B cell (primary cell): Measurements from ENCODE around the gene RAB11FIP2. TPM values are rescaled to one million over a fixed set of nuclear protein-coding genes. Genes with fewer than 3 reads are reported as not detected.

Experiments
- ATAC-seq: fragments of 200-7000 bp; cut with Tn5 transposase; one replicate; pipeline ENCODE4 v1.10.0; 2021; ENCODE audit warnings: low read depth, mild to moderate bottlenecking, moderate number of reproducible peaks, moderate library complexity
- CTCF ChIA-PET: fragments of 350-600 bp; sonication (Branson Sonifier 250); formaldehyde crosslinking; loops from one replicate; lab custom pipeline; 2021; ENCODE audit warnings: antibody characterized with exemption, inconsistent platforms; lab: Charles Lee
- POLR2A ChIA-PET: fragments of 350-600 bp; sonication (Branson Sonifier 250); formaldehyde crosslinking; loops from one replicate; lab custom pipeline; 2021; ENCODE audit warnings: antibody characterized with exemption; lab: Charles Lee
- DNase-seq: peaks from one replicate; pipeline ENCODE4 v3.0.0; 2013
- H2AFZ ChIP-seq: 2 replicates; pipeline ENCODE4 v1.6.1; 2012; ENCODE audit warnings: mild to moderate bottlenecking, low read depth, low read length; ENCODE audit not compliant: insufficient read depth, poor library complexity, severe bottlenecking
- H3K27ac ChIP-seq, 2 donors: 1 replicate in 1 of 2; 2 replicates in 1 of 2; pipeline ENCODE4 v1.5.1; 2012 to 2013; ENCODE audit warnings: low read length in 2 of 2, mild to moderate bottlenecking in 2 of 2, moderate library complexity in 1 of 2
- H3K27me3 ChIP-seq, 4 experiments: fragments of 200-600 bp in 1 of 4; sonication (generic) in 1 of 4; replicated peaks in 1 of 4; 1 replicate in 2 of 4; 2 replicates in 2 of 4; pipeline versions ENCODE4 v1.6.1 to v1.7.0; 2013 to 2016; ENCODE audit warnings: low read length in 3 of 4, mild to moderate bottlenecking in 2 of 4, mixed read lengths in 1 of 4, moderate library complexity in 1 of 4; ENCODE audit not compliant: insufficient read depth in 4 of 4, control insufficient read depth in 3 of 4; ENCODE audit errors: control extremely low read depth in 1 of 4
- H3K36me3 ChIP-seq, 2 experiments: replicated peaks in 1 of 2; 1 replicate in 1 of 2; 2 replicates in 1 of 2; pipeline versions ENCODE4 v1.6.1 to v1.7.1; 2013; ENCODE audit warnings: low read length in 1 of 2; ENCODE audit not compliant: insufficient read depth in 2 of 2, control insufficient read depth in 1 of 2; ENCODE audit errors: control extremely low read depth in 1 of 2, extremely low read depth in 1 of 2
- H3K4me1 ChIP-seq, 2 donors: fragments of 200-600 bp in 1 of 2; sonication (generic) in 1 of 2; 1 replicate in 1 of 2; 2 replicates in 1 of 2; pipeline versions ENCODE4 v1.5.1 to v1.6.1; 2013 to 2017; ENCODE audit warnings: low read length in 2 of 2; ENCODE audit not compliant: control insufficient read depth in 2 of 2, insufficient read depth in 2 of 2
- H3K4me2 ChIP-seq: replicated peaks from 2 replicates; pipeline ENCODE3; 2012; ENCODE audit warnings: mild to moderate bottlenecking, low read depth, low read length; ENCODE audit not compliant: poor library complexity, severe bottlenecking
- H3K4me3 ChIP-seq, 5 experiments: fragments of 200-600 bp in 1 of 5; sonication (generic) in 1 of 5; 1 replicate in 3 of 5; 2 replicates in 2 of 5; pipeline versions ENCODE4 v1.5.1 to v1.7.0; 2011 to 2016; ENCODE audit warnings: low read length in 4 of 5, mild to moderate bottlenecking in 4 of 5, low read depth in 2 of 5, control low read depth in 1 of 5, moderate library complexity in 1 of 5; ENCODE audit not compliant: insufficient read depth in 1 of 5; ENCODE audit errors: control extremely low read depth in 1 of 5, extremely low read depth in 1 of 5
- H3K79me2 ChIP-seq: fragments of 200-600 bp; sonication (generic); one replicate; pipeline ENCODE4 v1.6.0; 2016; ENCODE audit warnings: low read length; ENCODE audit not compliant: control insufficient read depth, insufficient read depth
- H3K9ac ChIP-seq: fragments of 200-600 bp; sonication (generic); 2 replicates; pipeline ENCODE4 v1.6.1; 2017; ENCODE audit warnings: mild to moderate bottlenecking, low read length, moderate library complexity
- H3K9me3 ChIP-seq, 3 donors: one replicate each; pipeline versions ENCODE4 v1.6.1 to v1.7.1; 2013; ENCODE audit warnings: low read length in 2 of 3; ENCODE audit not compliant: control insufficient read depth in 2 of 3, insufficient read depth in 1 of 3; ENCODE audit errors: control extremely low read depth in 1 of 3
- H4K20me1 ChIP-seq: 2 replicates; pipeline ENCODE4 v1.6.0; 2012; ENCODE audit warnings: mild to moderate bottlenecking, low read length; ENCODE audit not compliant: insufficient read depth, control insufficient read depth, poor library complexity, severe bottlenecking
- H3K27ac Mint-ChIP-seq: one replicate; pipeline ENCODE4 v1.8.0; 2021; ENCODE audit warnings: mixed read lengths
- H3K27me3 Mint-ChIP-seq: one replicate; pipeline ENCODE4 v1.8.0; 2021; ENCODE audit warnings: mixed read lengths
- H3K4me1 Mint-ChIP-seq: one replicate; pipeline ENCODE4 v1.8.0; 2021; ENCODE audit warnings: mixed read lengths
- H3K4me3 Mint-ChIP-seq: one replicate; pipeline ENCODE4 v1.8.0; 2021; ENCODE audit warnings: mixed read lengths
- H3K9me3 Mint-ChIP-seq: one replicate; pipeline ENCODE4 v1.8.0; 2022; ENCODE audit warnings: mixed read lengths; ENCODE audit not compliant: insufficient read depth
- EZH2 ChIP-seq: IDR thresholded peaks from 2 replicates; pipeline ENCODE4 v1.6.1; 2012; ENCODE audit warnings: borderline replicate concordance, low read depth, mild to moderate bottlenecking, moderate library complexity, low read length; ENCODE audit not compliant: insufficient read depth, poor library complexity, severe bottlenecking
- WGBS: methylation state at CpG from one replicate; pipeline ENCODE4 v1.1.5; 2013; ENCODE audit warnings: missing lambda C conversion rate; ENCODE audit not compliant: insufficient coverage; 5-methylcytosine and 5-hydroxymethylcytosine counted together
- intact Hi-C: fragments of 100-400 bp; cut with micrococcal nuclease; formaldehyde crosslinking; loops from one replicate; pipeline ENCODE4 v1.10.0; 2022
- polyA plus RNA-seq: library from polyadenylated mRNA; depleted of rRNA; stranded (reverse); fragments of >200 nt; gene quantifications from 2 replicates; pipeline ENCODE4 v1.2.3, GENCODE V29; 2012
- total RNA-seq, 2 donors: library from RNA; stranded (reverse); fragments of 120-200 nt in 1 of 2; gene quantifications; 1 replicate in 1 of 2; 2 replicates in 1 of 2; pipeline versions ENCODE4 v1.2.3 to v1.2.4, GENCODE V29; 2013 to 2022
- TF ChIP-seq, protein P1 (sequence below): fragments of 200-600 bp; IDR thresholded peaks from one replicate; pipeline ENCODE4 v1.8.0; 2022; ENCODE audit warnings: antibody characterized with exemption, mild to moderate bottlenecking

RAB11FIP2 gene
- total and polyA plus RNA-seq, 2 donors (not counting 1 experiment from before 2014, with no cell fraction given) = 5.6 to 33.6 TPM

DNA sequence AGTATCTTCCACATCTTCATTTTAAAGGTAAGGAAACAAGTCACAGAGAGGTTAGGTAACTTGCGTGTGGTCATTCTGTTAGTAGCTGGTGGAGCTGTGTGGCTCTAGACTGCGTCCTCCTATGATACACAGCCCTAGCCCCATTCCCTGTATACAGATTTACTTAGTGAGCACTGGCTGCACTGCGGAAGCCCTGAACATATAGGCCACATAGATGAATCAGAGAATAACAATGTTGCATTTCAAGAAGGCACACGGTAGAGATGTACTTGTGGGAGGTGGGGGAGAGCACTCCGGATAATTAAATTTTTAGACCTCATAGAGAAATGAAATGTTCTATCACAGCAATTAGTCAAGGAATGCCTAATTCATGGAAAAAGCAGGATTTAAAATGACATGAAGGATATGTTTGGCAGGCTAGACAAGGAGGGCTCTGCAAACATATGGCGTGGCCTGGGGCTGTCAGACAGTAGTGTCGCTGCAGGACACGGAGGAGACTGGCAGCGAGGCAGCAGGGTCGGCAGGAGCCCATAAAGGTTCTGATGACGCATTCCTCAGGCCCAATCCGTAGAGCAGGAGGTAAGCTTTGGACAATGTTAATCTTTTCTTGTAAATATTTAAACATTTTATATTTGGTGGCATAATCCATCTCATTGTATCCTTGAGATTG lies 29.5 kb downstream of the RAB11FIP2 start:
- Mint-ChIP-seq H3K9me3 (no peaks in the 10 kb centered on the region), H3K27ac (no peak overlapping the region), H3K4me1 (peaks cover 2% of the 10 kb centered on the region), H3K27me3 (no peaks in the 10 kb centered on the region), H3K4me3 (no peak overlapping the region)
- no peak for ATAC-seq
- POLR2A ChIA-PET = no interaction called here
- no peak for DNase-seq
- no peaks in the 10 kb centered on the region for H3K79me2 ChIP-seq
- 99% methylated on average over 7 of the region's 12 CpGs for WGBS
- no peak overlapping the region for H3K27ac ChIP-seq
- H3K9ac ChIP-seq = no peak overlapping the region
- H3K4me1 ChIP-seq = no peaks in the 10 kb centered on the region
- H2AFZ ChIP-seq = no peak overlapping the region
- CTCF ChIA-PET = no interaction called here
- no peak for TF ChIP-seq EZH2
- TF ChIP-seq, protein P1, sequence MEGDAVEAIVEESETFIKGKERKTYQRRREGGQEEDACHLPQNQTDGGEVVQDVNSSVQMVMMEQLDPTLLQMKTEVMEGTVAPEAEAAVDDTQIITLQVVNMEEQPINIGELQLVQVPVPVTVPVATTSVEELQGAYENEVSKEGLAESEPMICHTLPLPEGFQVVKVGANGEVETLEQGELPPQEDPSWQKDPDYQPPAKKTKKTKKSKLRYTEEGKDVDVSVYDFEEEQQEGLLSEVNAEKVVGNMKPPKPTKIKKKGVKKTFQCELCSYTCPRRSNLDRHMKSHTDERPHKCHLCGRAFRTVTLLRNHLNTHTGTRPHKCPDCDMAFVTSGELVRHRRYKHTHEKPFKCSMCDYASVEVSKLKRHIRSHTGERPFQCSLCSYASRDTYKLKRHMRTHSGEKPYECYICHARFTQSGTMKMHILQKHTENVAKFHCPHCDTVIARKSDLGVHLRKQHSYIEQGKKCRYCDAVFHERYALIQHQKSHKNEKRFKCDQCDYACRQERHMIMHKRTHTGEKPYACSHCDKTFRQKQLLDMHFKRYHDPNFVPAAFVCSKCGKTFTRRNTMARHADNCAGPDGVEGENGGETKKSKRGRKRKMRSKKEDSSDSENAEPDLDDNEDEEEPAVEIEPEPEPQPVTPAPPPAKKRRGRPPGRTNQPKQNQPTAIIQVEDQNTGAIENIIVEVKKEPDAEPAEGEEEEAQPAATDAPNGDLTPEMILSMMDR = no peak
- H3K4me2 ChIP-seq = no peak overlapping the region
- H3K36me3 ChIP-seq = peaks cover 2 to 13% of the 10 kb centered on the region in 2 experiments
- H3K27me3 ChIP-seq = no peaks in the 10 kb centered on the region
- H3K4me3 ChIP-seq = no peak overlapping the region
- H3K9me3 ChIP-seq = no peaks in the 10 kb centered on the region
- no peaks in the 10 kb centered on the region for H4K20me1 ChIP-seq
- intact Hi-C loops = no loop called here

DNA sequence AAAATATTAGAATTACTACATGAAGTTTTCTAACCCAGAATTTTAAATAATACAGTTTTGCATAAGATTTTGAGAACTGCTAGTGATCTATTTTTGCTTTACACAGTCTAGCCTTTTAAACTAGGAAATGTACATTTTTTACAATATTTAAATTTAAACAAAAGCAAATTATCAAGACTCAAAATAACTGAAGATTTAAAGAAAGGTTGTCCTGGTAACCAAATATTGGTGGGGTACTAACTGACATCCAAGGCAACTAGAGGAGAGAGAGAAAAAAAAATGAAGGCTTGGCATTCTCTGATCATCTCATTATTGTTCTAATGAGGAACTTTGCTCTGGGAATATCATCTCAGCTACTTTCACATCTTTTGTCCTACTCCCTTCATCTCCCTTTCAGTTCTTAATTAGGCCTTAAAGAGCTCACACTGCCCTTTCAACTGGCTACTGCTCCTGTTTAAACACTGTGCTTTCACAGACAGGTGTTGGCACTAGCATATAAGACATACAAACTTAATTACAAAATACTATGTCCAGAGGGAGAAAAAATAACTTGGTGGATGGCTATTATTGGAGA lies 33.7 kb downstream of the RAB11FIP2 start:
- Histone ChIP-seq H4K20me1 (no peaks in the 10 kb centered on the region), H3K9me3 (no peaks in the 10 kb centered on the region), H2AFZ (no peak overlapping the region), H3K4me3 (no peak overlapping the region), H3K79me2 (no peaks in the 10 kb centered on the region), H3K4me1 (no peaks in the 10 kb centered on the region), H3K27me3 (no peaks in the 10 kb centered on the region), H3K4me2 (no peak overlapping the region), H3K9ac (no peak overlapping the region), H3K36me3 (peaks cover 2 to 17% of the 10 kb centered on the region in 2 experiments), H3K27ac (no peak overlapping the region)
- TF ChIP-seq, protein P1 = no peak
- no peak for TF ChIP-seq EZH2
- ATAC-seq = no peak
- CTCF ChIA-PET = no interaction called here
- H3K4me1 Mint-ChIP-seq = peaks cover 2% of the 10 kb centered on the region
- H3K9me3 Mint-ChIP-seq = no peaks in the 10 kb centered on the region
- intact Hi-C loops = no loop called here
- no peak overlapping the region for H3K4me3 Mint-ChIP-seq
- POLR2A ChIA-PET = no interaction called here
- DNase-seq = no peak
- H3K27me3 Mint-ChIP-seq = no peaks in the 10 kb centered on the region
- no peak overlapping the region for H3K27ac Mint-ChIP-seq
